Measurements from ENCODE around the gene SLC35F6.
"Not testable (repeated sequence)": the region's sequence is repeated elsewhere in the genome, so short reads cannot be mapped to it uniquely, and the experiment has no call there.

Gene SLC35F6

GRCh38 chr2:26731714-26732113 is 32.4 kb upstream of the SLC35F6 start:
- DNase-seq, result no peak

DNA sequence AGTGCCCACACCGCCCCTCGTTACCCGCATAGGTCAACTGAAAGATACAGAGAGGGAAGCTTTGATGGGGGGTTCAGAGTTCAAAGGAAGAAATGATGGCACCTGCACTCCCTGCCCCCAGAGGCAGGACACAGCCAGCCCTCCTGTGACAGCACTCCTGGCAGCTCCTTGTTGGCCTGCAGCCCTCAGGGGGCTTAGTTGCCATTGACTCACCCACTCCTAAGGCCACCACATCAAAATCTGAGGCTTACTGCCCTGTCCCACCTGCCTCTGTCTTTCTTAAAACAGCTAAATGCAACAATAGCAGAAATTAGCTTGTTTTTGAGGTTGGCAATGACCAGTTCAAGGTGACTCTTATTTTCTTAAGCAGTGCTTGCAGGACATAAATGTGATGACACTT is 31.6 kb upstream of the SLC35F6 start:
- no peak for DNase-seq

GRCh38 chr2:26733413-26733812 is 30.7 kb upstream of the SLC35F6 start:
- no peak for DNase-seq

- no peak for DNase-seq
These were observed 29.0 kb upstream of the SLC35F6 start for GRCh38 chr2:26735097-26735496.

GRCh38 chr2:26735883-26736588 is 28.0 kb upstream of the SLC35F6 start:
- no peak for DNase-seq

DNA sequence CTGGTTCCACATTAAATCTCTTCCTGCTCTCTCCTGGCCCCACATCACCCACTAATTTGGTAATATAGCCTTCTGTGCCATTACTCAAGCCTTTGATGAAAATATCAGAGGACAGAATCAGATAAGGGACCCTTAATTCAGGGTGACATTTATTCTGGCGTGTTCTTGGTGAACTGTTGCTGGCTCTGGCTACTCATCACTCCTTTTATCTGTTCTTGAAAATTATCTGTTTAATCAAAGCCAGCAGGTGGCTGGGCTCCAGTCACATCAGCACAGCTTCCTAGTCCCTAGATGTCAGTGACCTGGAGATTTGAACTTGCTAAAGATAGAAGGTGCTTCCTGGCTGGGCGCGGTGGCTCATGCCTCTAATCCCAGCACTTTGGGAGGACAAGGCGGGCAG is 26.9 kb upstream of the SLC35F6 start:
- DNase-seq, result no peak

- no peak for DNase-seq
These were observed 25.6 kb upstream of the SLC35F6 start for GRCh38 chr2:26738481-26738880.

DNA sequence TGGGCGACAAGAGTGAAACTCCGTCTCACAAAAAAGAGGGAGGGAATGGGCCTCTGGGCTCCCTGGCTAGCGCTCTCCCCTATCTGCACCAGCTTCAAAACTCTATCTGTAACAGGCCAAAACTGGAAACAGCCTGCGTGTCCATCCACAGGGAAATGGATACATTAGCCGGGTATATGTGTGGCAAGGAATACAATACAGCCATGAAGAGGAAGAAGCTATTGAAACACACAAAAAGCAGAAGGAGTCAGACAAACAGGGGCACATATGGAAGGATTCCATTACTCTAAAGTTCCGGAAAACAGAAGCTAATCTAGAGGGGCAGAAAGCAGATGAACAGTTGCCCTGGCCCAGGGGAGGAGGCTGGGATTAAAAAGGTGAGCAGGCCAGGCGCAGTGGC is 24.6 kb upstream of the SLC35F6 start:
- no peak for DNase-seq

GRCh38 chr2:26740346-26740745 is 23.7 kb upstream of the SLC35F6 start:
- no peak for DNase-seq

DNA sequence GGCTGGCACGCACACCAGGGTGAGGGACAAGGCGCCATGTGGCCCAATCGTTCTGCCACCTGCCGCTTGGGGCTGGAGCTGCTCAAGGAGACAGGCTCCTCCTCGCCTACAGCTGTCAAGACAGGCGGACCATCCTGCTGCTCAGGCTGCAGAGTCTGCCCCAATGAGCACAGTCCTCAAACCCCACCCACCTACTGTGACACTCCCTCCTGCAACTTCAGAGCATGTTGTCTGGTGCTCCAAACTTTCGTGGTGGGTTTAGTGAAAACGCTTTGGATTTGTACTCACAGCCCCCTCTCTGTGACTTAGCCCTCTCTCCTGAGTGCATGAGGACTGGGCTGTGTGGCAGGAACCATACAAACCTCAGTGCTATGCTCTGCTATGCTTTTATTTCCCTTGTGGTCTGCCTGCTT is 23.2 kb upstream of the SLC35F6 start:
- peak; percentile 76 to 90 for DNase-seq

DNA sequence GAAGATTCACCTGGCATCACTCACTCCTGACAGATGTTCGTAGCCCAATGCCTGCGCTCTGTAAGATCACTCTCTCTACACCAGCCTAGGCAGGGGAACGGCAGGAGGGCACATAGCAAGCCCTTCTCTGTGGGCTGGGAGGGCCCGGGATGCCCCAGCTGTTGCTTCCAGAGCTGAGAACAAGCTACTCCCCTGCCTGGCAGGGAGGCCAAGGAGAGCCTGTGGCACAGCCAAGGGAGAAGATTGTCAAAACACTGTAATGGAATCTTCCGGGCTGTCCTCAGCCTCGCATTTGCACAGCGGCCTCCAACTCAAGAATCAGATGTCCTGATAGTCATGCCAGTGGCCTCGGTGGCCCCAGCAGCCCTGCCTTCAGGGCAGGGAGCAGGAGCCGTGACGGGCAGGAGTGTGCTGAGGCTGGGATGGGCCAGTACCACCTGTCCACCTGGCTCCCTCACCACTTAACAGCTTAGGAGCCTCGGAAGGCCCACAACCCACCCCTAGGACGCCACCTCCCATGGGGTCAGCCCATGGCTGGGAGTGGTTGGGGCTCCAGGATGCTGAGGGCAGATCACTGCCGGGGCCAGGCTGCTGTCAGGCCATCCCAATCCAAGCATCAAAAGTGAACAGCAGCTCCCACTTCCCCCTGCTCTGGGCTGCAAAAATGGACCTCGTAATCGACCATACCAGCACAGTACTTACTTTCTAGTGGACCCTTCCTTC is 21.9 kb upstream of the SLC35F6 start:
- DNase-seq, result no peak

DNA sequence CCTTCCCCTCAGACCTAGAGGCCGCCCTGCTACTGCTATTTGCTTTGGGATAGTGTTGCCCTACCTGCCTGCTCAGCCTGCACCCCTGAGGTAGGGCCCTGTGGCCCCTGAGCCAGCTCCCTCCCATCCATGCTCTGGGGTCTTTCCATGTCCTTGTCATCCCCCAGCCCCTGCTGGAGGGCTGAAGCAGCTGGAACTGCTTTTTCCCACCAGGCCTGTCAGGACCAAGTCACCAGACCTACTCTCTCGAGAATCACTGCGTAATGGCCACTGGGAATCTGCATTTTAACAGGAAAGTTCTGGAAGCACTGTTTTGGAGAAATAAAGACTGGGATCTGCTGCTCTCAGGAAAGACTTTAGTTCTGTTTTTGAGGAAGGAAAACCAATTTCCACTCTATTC is 20.2 kb upstream of the SLC35F6 start:
- DNase-seq, result no peak

GRCh38 chr2:26744953-26745352 is 19.1 kb upstream of the SLC35F6 start:
- DNase-seq, result no peak

DNA sequence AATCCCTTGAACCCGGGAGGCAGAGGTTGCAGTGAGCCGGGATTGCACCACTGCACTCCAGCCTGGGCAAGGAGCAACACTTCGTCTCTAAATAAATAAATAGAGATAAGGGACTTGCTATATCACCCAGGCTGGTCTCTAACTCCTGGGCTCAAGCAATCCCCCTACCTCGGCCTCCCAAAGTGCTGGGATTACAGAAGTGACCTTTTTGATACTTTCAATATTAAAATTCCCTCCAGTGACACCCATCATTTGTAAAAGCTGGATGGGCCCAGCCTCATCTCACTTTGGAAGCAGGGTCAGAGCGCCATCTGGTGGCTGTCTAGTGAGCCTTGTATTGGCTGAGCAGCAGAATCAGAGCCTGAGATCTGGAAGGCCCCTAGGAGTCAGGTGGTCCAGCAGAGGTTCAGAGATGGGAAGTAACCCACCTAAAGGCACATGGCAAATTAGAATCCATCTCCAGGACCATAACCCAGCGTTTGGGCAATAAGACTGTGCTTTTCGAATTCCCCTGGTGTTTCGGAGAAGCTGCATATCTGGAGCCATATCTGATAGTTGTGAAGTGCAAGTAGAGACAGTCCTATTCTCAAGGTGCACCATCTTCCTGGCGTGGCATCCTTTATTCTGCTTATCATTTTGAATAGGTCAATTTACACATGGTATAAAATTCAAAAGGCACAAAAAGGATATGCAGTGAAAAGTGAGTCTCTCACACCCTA is 18.3 kb upstream of the SLC35F6 start:
- DNase-seq, result peak; percentile 73 to 82

- no peak for DNase-seq
These were observed 17.1 kb upstream of the SLC35F6 start for GRCh38 chr2:26746934-26747333.

DNA sequence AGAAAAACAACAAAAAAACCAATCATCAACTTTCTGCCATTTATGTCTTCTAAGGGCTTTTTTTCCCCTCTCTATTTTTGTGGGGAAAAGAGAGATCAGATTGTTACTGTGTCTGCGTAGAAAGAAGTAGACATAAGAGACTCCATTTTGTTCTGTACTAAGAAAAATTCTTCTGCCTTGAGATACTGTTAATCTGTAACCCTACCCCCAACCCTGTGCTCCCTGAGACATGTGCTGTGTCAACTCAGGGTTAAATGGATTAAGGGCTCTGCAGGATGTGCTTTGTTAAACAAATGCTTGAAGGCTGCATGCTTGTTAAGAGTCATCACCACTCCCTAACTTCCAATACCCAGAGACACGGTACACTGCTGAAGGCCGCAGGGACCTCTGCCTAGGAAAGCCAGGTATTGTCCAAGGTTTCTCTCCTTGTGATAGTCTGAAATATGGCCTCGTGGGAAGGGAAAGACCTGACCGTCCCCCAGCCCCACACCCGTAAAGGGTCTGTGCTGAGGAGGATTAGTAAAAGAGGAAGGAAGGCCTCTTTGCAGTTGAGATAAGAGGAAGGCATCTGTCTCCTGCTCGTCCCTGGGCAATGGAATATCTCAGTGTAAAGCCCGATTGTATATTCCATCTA is 14.2 kb upstream of the SLC35F6 start:
- peak in 1 of 2 experiments; percentile 21 for DNase-seq

GRCh38 chr2:26750467-26750866 is 13.6 kb upstream of the SLC35F6 start:
- DNase-seq, result not testable (repeated sequence)

- no peak for DNase-seq
These were observed 11.4 kb upstream of the SLC35F6 start for GRCh38 chr2:26752656-26753055.

- DNase-seq, result no peak
These were observed 9.5 kb upstream of the SLC35F6 start for GRCh38 chr2:26754539-26754938.

GRCh38 chr2:26754972-26755670 is 9.0 kb upstream of the SLC35F6 start:
- DNase-seq, result peak; percentile 31 to 38

- no peak for DNase-seq
These were observed 7.7 kb upstream of the SLC35F6 start for GRCh38 chr2:26756337-26756736.

- no peak for DNase-seq
These were observed 6.0 kb upstream of the SLC35F6 start for GRCh38 chr2:26757873-26758789.

Data from Kasumi-1 (cell line).